Globus pallidus (tissue), 1 donor: ENCODE measurements around the gene HPCAL1.

Source experiments
- DNase-seq: peaks from one replicate; pipeline ENCODE4 v3.0.0-alpha.2; 2015; ENCODE audit warnings: low spot score

Gene HPCAL1

GRCh38 chr2:10426726-10427617, 124.3 kb downstream of the HPCAL1 start:
- no peak for DNase-seq

- DNase-seq, result no peak
Observed at GRCh38 chr2:10427618-10427949, 124.9 kb downstream of the HPCAL1 start.

GRCh38 chr2:10428355-10428754, 125.7 kb downstream of the HPCAL1 start:
- no peak for DNase-seq

GRCh38 chr2:10428924-10429323, 126.2 kb downstream of the HPCAL1 start:
- DNase-seq, result no peak

GRCh38 chr2:10430886-10431622, 128.3 kb downstream of the HPCAL1 start:
- DNase-seq, result no peak

- DNase-seq, result no peak
Observed at GRCh38 chr2:10431797-10432196, 129.1 kb downstream of the HPCAL1 start.

GRCh38 chr2:10432311-10433181, 129.8 kb downstream of the HPCAL1 start:
- DNase-seq, result no peak

GRCh38 chr2:10433264-10433946, 130.7 kb downstream of the HPCAL1 start:
- no peak for DNase-seq

- DNase-seq, result no peak
Observed at GRCh38 chr2:10433947-10434885, 131.5 kb downstream of the HPCAL1 start.

- DNase-seq, result peak; percentile 55
Observed at GRCh38 chr2:10434886-10435819, 132.4 kb downstream of the HPCAL1 start.

GRCh38 chr2:10435820-10436204, 133.1 kb downstream of the HPCAL1 start:
- no peak for DNase-seq

GRCh38 chr2:10436583-10437110, 133.9 kb downstream of the HPCAL1 start:
- no peak for DNase-seq

- DNase-seq, result no peak
Observed at GRCh38 chr2:10437806-10438205, 135.1 kb downstream of the HPCAL1 start.

- DNase-seq, result no peak
Observed at GRCh38 chr2:10438688-10439087, 136.0 kb downstream of the HPCAL1 start.

GRCh38 chr2:10439185-10439879, 136.6 kb downstream of the HPCAL1 start:
- DNase-seq, result no peak

- DNase-seq, result no peak
Observed at GRCh38 chr2:10439971-10440370, 137.3 kb downstream of the HPCAL1 start.

GRCh38 chr2:10440736-10441135, 138.0 kb downstream of the HPCAL1 start:
- no peak for DNase-seq

GRCh38 chr2:10441948-10442347, 139.2 kb downstream of the HPCAL1 start:
- no peak for DNase-seq
